H54 (cell line): Measurements from ENCODE around the gene MNDA.
"Not testable (repeated sequence)": the region's sequence is repeated elsewhere in the genome, so short reads cannot be mapped to it uniquely, and the experiment has no call there.

ENCODE experiments used
- DNase-seq: peaks from one replicate; pipeline ENCODE4 v3.0.0; 2011; ENCODE audit warnings: low spot score, mixed read lengths; ENCODE audit not compliant: insufficient read length
- FAIRE-seq: peaks from 3 replicates; lab custom pipeline; 2011; peaks lifted over from hg19 to GRCh38; lab: Jason Lieb, UNC
- POLR2A ChIP-seq: IDR thresholded peaks from 2 replicates; pipeline ENCODE4 v1.6.1; 2011; ENCODE audit warnings: low read depth, mild to moderate bottlenecking, low read length

MNDA gene

DNA sequence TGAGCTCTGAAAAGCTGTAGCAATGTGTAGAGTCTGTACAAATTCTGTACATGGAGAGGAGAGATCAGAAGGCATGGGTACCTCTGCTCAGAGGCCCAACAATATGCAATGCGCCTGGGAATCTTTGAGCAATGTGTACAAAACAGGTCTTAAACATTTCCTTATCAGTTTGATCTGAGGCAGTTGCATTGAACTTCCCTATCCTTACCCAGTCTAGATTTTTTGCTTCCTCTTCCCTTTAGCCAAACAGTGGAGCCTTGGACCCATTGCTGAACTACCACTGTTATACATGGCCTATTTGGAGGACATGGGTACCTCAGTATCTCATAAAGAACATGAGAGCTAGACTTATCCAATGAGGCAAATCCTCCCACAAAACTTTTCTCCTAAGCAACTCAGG, 12.6 kb upstream of the MNDA start:
- DNase-seq (no peak), FAIRE-seq (no peak)
- TF ChIP-seq POLR2A: no peak

DNA sequence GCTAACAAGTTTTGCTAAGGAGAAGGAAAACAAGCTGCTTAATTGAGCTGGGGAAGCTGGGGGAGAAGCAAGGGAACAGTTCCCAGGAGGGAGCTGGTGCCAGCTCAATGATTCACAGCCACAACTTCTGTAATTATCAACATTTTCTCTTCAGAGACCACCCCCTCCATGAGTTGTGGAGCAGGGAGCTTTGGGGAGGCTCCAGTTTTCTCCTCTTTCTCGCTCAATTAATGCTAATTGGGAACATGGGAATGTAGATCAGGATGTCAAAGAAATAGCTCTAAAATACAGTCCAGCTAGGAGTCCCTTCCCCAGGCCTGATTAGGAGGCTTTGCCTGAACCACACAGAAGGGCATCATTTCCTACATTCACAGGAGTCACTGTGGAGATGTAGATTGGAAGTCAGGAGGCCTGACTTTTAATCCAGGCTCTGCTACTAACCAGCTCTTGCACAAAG, 12.1 kb upstream of the MNDA start:
- no peak for FAIRE-seq
- no peak for TF ChIP-seq POLR2A

DNA sequence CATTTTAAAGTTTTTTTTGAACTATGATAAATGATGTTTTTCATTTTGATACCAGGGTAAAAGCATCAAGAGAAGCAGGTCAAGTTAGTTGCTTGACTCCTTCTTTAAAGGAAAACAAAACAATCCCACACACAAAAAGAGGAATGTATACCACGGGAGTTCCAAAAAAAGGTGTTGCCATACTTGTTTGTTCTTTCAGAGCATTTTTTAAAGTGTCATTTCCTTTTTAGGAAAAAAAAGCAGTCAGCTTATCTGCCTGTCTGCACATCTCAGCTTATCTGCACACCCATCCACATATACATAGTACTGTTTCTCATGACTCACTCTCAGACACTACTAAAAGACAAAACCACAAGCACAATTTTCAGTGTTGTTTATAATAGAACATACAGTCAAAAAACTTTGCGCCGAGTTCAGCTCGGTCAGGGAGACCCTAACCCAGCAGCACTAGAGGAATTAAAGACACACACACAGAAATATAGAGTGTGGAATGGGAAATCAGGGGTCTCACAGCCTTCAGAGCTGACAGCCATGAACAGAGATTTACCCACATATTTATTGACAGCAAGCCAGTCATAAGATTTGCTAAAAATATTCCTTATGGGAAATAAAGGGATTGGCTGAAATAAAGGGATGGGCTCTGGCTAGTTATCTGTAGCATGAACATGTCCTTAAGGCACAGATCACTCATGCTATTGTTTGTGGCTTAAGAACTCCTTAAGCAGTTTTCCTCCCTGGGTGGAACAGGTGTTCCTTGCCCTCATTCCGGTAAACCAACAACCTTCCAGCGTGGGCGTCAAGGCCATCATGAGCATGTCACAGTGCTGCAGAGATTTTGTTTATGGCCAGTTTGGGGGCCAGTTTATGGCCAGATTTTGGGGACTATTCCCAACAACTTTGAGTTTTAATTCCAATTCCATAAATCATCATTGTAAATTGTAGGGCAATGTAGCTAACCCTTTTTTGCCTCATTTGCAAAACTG, 11.4 kb upstream of the MNDA start:
- DNase-seq (no peak), FAIRE-seq (no peak)
- TF ChIP-seq POLR2A: no peak

More for the DNA sequence above, 12.1 kb upstream of the MNDA start:
- no peak for DNase-seq

DNA sequence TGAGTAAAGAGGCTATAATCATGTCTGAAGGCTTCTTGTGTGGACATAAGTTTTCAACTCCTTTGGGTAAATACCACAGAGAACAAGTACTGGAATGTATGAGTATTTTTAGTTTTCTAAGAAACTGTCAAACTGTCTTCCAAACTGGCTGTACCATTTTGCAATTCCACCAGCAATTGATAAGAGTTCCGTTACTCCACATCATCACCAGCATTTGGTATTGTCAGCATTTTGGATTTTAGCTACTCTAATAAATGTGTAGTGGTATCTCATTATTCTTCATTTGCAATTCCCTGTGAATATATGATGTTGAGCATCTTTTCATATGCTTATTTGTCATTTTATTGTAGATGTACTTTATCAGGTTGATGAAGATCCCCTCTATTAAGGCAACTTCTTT, 9.4 kb upstream of the MNDA start:
- no peak for TF ChIP-seq POLR2A
- DNase-seq: no peak
- no peak for FAIRE-seq

DNA sequence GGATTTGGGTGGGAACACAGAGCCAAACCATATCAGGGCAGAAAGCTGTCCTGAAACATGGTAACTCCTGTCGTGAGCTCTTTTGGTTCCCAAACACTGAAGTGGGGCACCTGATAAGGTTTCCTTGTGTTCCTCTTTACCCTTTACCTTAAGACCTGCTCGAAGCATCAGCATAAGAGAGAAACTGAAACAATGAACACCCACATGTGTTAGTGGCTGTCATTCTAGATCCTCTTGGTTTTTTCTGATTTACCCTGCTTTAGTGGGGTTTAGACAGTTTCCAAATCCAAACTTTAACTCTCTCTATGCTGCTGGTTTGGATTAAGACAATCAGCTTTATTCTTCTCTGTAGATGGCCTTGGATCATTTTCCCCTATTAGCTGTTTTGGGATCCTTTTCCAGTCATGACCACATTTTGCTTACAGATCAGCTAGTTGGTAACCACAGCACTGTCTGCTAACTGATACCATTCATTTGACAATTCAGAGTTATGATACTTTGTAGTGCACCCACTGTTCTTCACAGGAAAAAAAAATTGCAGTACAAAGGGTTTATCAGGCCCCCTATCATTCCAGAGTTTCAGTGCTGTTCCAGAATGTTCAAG, 975 bp upstream of the MNDA start:
- TF ChIP-seq POLR2A: no peak
- FAIRE-seq (no peak), DNase-seq (no peak)

DNA sequence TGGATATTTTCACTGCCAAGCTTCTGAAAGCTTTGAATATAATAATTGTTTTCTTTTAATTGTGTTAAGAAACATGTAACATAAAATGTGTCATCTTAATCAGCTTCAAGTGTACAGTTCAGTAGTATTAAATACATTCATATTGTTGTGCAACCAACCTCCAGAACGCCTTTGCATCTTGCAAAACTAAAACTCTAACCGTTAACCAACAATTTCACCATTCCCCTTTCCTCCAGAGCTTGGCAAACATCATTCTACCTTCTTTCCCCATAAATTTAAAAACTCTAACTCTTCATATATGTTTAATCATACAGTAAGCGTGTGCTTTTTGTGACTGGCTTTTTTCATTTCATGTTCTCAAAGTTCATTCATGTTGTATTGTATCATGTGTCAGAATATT, 2.1 kb downstream of the MNDA start:
- FAIRE-seq: no peak
- no peak for DNase-seq
- no peak for TF ChIP-seq POLR2A

DNA sequence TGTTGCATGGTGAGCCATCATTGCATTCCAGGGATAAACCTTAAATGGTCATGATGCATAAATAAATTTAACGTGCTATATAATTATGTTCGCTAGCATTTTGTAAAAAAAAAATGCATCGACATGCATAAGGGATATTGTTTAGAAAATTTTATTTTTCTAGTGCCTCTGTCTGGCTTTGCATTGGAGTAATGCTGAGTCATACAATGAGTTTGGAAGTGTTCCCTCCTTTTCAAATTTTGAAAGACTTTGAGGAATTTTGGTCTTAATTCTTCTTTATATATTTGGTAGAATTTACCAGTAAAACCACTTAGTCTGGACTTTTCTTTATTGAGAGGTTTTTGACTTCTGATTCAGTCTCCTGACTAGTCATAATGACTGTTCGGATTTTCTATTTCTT, 4.9 kb downstream of the MNDA start:
- DNase-seq (no peak), FAIRE-seq (no peak)
- no peak for TF ChIP-seq POLR2A

DNA sequence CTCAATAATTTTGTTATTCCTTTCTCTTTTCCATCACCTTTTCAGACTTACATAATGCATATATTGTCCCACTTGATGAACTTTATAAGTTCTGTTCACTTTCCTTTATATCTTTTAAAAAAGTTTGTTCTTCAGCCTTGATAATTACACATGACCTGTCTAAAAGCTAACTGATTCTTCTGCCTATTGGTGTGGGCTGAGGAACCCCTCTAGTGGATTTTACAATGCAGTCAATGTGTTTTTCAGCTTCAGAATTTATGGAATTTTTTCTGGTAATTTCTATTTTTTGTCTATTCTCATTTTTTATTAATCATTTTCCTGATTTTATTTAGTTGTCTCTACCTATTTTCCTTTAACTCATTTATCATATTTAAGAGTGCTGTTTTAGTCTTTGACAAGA, 7.5 kb downstream of the MNDA start:
- TF ChIP-seq POLR2A: no peak
- DNase-seq: no peak
- FAIRE-seq: no peak

DNA sequence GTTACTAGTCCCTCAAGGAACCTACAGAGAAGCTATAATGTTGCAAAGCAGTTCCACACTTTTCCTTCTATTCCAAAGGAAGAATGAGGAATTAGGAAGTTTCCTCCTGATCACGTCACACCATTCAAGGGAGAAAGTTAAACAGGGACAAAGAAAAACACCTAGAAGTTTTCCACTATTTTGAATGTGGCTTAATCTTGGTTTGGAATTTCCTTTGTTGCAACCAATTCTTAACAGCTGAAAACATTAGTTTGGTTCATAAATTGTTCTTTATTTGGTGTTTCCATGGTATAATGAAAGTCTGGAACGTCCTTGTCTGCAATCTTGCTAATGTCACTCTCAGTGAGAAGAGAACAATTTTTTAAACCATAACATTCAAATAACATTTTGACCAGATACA, 8.4 kb downstream of the MNDA start:
- TF ChIP-seq POLR2A: no peak

DNA sequence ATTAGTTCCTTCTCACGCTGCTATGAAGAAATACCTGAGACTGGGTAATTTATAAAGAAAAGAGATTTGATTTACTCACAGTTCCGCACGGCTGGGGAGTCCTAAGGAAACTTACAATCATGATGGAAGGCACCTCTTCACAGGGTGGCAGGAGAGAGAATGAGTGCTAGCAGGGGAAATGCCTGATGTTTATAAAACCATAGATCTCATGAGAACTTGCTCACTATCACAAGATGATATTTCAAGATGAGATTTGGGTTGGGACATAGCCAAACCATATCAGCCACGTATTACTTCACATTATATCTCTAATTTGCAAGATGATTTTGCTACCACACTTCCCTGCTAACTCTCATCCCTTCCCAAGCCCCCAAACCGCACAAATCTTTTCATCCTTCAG, 9.1 kb downstream of the MNDA start:
- no peak for TF ChIP-seq POLR2A
- FAIRE-seq (no peak), DNase-seq (no peak)

More for the DNA sequence above, 8.4 kb downstream of the MNDA start:
- no peak for FAIRE-seq
- DNase-seq: no peak

DNA sequence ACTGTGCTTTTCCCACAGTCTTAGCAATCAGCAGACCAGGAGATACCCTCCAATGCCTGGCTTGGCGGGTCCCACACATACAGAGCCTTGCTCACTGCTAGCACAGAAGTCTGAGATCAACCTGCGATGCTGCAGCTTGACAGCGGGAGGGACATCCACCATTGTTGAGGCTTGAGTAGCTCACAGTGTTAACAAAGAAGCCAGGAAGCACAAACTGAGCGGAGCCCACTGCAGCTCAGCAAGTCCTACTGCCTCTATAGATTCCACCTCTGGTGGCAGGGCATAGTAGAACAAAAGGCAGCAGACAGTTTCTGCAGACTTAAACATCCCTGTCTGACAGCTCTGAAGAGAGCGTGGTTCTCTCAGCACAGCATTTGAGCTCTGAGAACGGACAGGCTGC, 33.4 kb downstream of the MNDA start:
- FAIRE-seq (no peak), DNase-seq (no peak)
- TF ChIP-seq POLR2A: no peak

DNA sequence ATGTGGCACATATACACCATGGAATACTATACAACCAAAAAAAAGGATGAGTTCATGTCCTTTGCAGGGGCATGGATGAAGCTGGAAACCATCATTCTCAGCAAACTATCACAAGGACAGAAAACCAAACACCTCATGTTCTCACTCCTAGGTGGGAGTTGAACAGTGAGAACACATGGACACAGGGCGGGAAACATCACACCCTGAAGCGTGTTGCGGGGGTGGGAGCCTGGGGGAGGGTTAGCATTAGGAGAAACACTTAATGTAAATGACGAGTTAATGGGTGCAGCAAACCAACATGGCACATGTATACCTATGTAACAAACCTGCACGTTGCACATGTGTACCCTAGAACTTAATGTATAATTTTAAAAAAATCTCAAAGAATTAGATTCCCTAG, 39.3 kb downstream of the MNDA start:
- DNase-seq, FAIRE-seq: not testable (repeated sequence)

DNA sequence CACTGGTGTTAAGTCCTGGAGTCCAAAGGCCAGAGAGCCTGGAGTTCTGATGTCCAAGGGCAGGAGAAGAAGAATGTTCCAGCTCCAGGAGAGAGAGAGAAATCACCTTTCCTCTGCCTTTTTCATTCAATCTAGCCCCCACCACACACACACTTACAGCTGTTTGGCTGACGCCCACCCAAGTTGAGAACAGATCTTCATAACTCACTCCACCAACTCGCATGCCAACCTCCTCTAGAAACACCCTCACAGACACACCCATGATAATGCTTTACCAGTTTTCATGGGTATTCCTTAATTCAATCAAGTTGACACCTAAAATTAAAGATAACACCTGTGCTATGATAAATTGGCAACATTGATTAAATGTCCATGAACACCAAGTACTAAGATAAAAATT, 42.0 kb downstream of the MNDA start:
- TF ChIP-seq POLR2A: no peak
- no peak for DNase-seq
- FAIRE-seq: no peak

DNA sequence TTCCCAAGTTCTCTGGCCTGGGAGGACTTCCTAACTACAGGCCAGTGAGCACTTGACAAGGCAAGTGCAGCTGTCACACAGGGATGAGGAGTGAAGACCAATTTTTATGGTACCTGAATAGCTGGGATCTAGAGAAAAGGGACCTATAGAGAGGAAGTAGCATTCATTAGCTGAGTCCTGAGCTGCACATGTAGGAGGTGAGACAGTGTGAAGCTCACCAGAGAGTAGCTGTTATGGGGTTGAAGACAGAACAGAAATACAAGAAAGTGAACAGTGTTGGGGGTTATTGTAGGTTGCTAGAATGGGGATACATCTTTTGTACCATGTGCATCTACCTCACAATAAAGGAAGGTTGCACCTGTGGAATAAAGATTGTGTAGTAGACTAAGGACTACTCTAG, 62.5 kb downstream of the MNDA start:
- no peak for TF ChIP-seq POLR2A
- no peak for DNase-seq
- FAIRE-seq: no peak

DNA sequence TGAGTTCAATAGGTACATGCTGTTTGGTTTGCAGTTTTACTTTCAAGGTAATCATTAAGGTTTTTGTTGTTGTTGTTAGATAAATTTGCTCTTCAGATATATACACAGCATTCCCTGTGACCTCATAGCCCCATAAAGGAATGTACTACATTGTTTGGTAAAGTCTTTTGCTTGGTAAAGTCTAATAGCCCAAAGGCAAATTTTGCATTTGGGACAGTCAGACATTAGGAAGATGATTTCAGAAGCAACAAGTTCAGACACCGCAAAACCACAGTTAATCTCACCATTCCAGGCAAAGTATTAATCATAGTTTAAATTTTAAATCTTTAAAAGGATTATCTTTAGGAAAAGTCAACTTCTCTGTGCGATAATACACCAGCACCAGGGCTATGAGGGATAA, 67.6 kb downstream of the MNDA start:
- DNase-seq (no peak), FAIRE-seq (no peak)
- TF ChIP-seq POLR2A: no peak
